ENCODE measurements around the gene PPP2R5D.
"Not testable (repeated sequence)": the region's sequence is repeated elsewhere in the genome, so short reads cannot be mapped to it uniquely, and the experiment has no call there.

The PPP2R5D gene

GRCh38 chr6:42947950-42948349 is 36.4 kb upstream of the PPP2R5D start:
- Histone ChIP-seq H3K9me3 (ENCODE audit: control insufficient read depth in 2 of 2, low read length in 2 of 2) (no peaks in the 10 kb centered on the region), H3K4me1 (ENCODE audit: control insufficient read depth, insufficient read depth, low read length) (no peaks in the 10 kb centered on the region), H3K4me3 (ENCODE audit: low read length in 2 of 2) (no peak overlapping the region), H3K27ac (ENCODE audit: low read length) (no peak overlapping the region), H3K36me3 (ENCODE audit: control insufficient read depth in 2 of 2, insufficient read depth in 2 of 2, low read length in 2 of 2) (peaks cover 0 to 4% of the 10 kb centered on the region in 2 donors), H3K9ac (ENCODE audit: low read length in 2 of 2) (no peak overlapping the region), H3K27me3 (ENCODE audit: control insufficient read depth in 1 of 2, insufficient read depth in 2 of 2, low read length in 2 of 2) (no peaks in the 10 kb centered on the region)

GRCh38 chr6:42952389-42952788 is 32.0 kb upstream of the PPP2R5D start:
- H3K27ac ChIP-seq (ENCODE audit: low read length), result no peak overlapping the region
- no peaks in the 10 kb centered on the region for H3K9me3 ChIP-seq (ENCODE audit: control insufficient read depth in 2 of 2, low read length in 2 of 2)
- no peak overlapping the region for H3K4me3 ChIP-seq (ENCODE audit: low read length in 2 of 2)
- no peaks in the 10 kb centered on the region for H3K36me3 ChIP-seq (ENCODE audit: control insufficient read depth in 2 of 2, insufficient read depth in 2 of 2, low read length in 2 of 2)
- no peaks in the 10 kb centered on the region for H3K4me1 ChIP-seq (ENCODE audit: control insufficient read depth, insufficient read depth, low read length)
- no peak overlapping the region for H3K9ac ChIP-seq (ENCODE audit: low read length in 2 of 2)
- no peaks in the 10 kb centered on the region for H3K27me3 ChIP-seq (ENCODE audit: control insufficient read depth in 1 of 2, insufficient read depth in 2 of 2, low read length in 2 of 2)

- H3K27me3 ChIP-seq (ENCODE audit: control insufficient read depth in 1 of 2, insufficient read depth in 2 of 2, low read length in 2 of 2); H3K9ac ChIP-seq (ENCODE audit: low read length in 2 of 2); H3K27ac ChIP-seq (ENCODE audit: low read length); H3K4me3 ChIP-seq (ENCODE audit: low read length in 2 of 2); H3K9me3 ChIP-seq (ENCODE audit: control insufficient read depth in 2 of 2, low read length in 2 of 2); H3K36me3 ChIP-seq (ENCODE audit: control insufficient read depth in 2 of 2, insufficient read depth in 2 of 2, low read length in 2 of 2); H3K4me1 ChIP-seq (ENCODE audit: control insufficient read depth, insufficient read depth, low read length): not testable (repeated sequence)
These were observed 30.0 kb upstream of the PPP2R5D start for GRCh38 chr6:42954405-42954804.

GRCh38 chr6:42958125-42958524 is 26.2 kb upstream of the PPP2R5D start:
- no peak overlapping the region for H3K27ac ChIP-seq (ENCODE audit: low read length)
- H3K9ac ChIP-seq (ENCODE audit: low read length in 2 of 2), result no peak overlapping the region
- H3K27me3 ChIP-seq (ENCODE audit: control insufficient read depth in 1 of 2, insufficient read depth in 2 of 2, low read length in 2 of 2), result no peaks in the 10 kb centered on the region
- H3K4me1 ChIP-seq (ENCODE audit: control insufficient read depth, insufficient read depth, low read length), result peaks cover 13% of the 10 kb centered on the region
- no peak overlapping the region for H3K4me3 ChIP-seq (ENCODE audit: low read length in 2 of 2)
- H3K9me3 ChIP-seq (ENCODE audit: control insufficient read depth in 2 of 2, low read length in 2 of 2), result no peaks in the 10 kb centered on the region
- peaks cover 0 to 3% of the 10 kb centered on the region in 2 donors for H3K36me3 ChIP-seq (ENCODE audit: control insufficient read depth in 2 of 2, insufficient read depth in 2 of 2, low read length in 2 of 2)

- Histone ChIP-seq H3K9ac (ENCODE audit: low read length in 2 of 2) (no peak overlapping the region), H3K4me1 (ENCODE audit: control insufficient read depth, insufficient read depth, low read length) (peaks cover 16% of the 10 kb centered on the region), H3K9me3 (ENCODE audit: control insufficient read depth in 2 of 2, low read length in 2 of 2) (no peaks in the 10 kb centered on the region), H3K4me3 (ENCODE audit: low read length in 2 of 2) (peak overlapping the region; percentile 62 to 76), H3K36me3 (ENCODE audit: control insufficient read depth in 2 of 2, insufficient read depth in 2 of 2, low read length in 2 of 2) (peaks cover 5 to 8% of the 10 kb centered on the region in 2 donors), H3K27me3 (ENCODE audit: control insufficient read depth in 1 of 2, insufficient read depth in 2 of 2, low read length in 2 of 2) (no peaks in the 10 kb centered on the region), H3K27ac (ENCODE audit: low read length) (no peak overlapping the region)
These were observed 24.5 kb upstream of the PPP2R5D start for GRCh38 chr6:42959917-42960242.

GRCh38 chr6:42960243-42961019 is 23.9 kb upstream of the PPP2R5D start, which contains the start of gene GNMT:
GNMT (plus strand) TSS chr6:42960754; CDS start chr6:42960768, 14 bp downstream.
- H3K9ac ChIP-seq (ENCODE audit: low read length in 2 of 2), result peak within 1 kb of the TSS in 1 of 2 donors; percentile 53
- no peak within 1 kb of the TSS for H3K27ac ChIP-seq (ENCODE audit: low read length)
- H3K4me1 ChIP-seq (ENCODE audit: control insufficient read depth, insufficient read depth, low read length), result peaks cover 16% of the 10 kb centered on the region
- peak within 1 kb of the TSS; percentile 62 to 76 for H3K4me3 ChIP-seq (ENCODE audit: low read length in 2 of 2)
- H3K36me3 ChIP-seq (ENCODE audit: control insufficient read depth in 2 of 2, insufficient read depth in 2 of 2, low read length in 2 of 2), result peaks cover 6 to 12% of the 10 kb centered on the region in 2 donors
- H3K27me3 ChIP-seq (ENCODE audit: control insufficient read depth in 1 of 2, insufficient read depth in 2 of 2, low read length in 2 of 2), result no peaks in the 10 kb centered on the region
- H3K9me3 ChIP-seq (ENCODE audit: control insufficient read depth in 2 of 2, low read length in 2 of 2), result no peaks in the 10 kb centered on the region

- Histone ChIP-seq H3K9ac (ENCODE audit: low read length in 2 of 2) (no peak overlapping the region), H3K36me3 (ENCODE audit: control insufficient read depth in 2 of 2, insufficient read depth in 2 of 2, low read length in 2 of 2) (peaks cover 10 to 13% of the 10 kb centered on the region in 2 donors), H3K9me3 (ENCODE audit: control insufficient read depth in 2 of 2, low read length in 2 of 2) (no peaks in the 10 kb centered on the region), H3K4me1 (ENCODE audit: control insufficient read depth, insufficient read depth, low read length) (peaks cover 16% of the 10 kb centered on the region), H3K27ac (ENCODE audit: low read length) (no peak overlapping the region), H3K4me3 (ENCODE audit: low read length in 2 of 2) (peak overlapping the region; percentile 62 to 76), H3K27me3 (ENCODE audit: control insufficient read depth in 1 of 2, insufficient read depth in 2 of 2, low read length in 2 of 2) (no peaks in the 10 kb centered on the region)
These were observed 23.3 kb upstream of the PPP2R5D start for GRCh38 chr6:42961020-42961470.

- Histone ChIP-seq H3K27ac (ENCODE audit: low read length) (no peak overlapping the region), H3K27me3 (ENCODE audit: control insufficient read depth in 1 of 2, insufficient read depth in 2 of 2, low read length in 2 of 2) (no peaks in the 10 kb centered on the region), H3K4me3 (ENCODE audit: low read length in 2 of 2) (no peak overlapping the region), H3K36me3 (ENCODE audit: control insufficient read depth in 2 of 2, insufficient read depth in 2 of 2, low read length in 2 of 2) (peaks cover 11 to 20% of the 10 kb centered on the region in 2 donors), H3K9ac (ENCODE audit: low read length in 2 of 2) (no peak overlapping the region), H3K4me1 (ENCODE audit: control insufficient read depth, insufficient read depth, low read length) (peaks cover 16% of the 10 kb centered on the region), H3K9me3 (ENCODE audit: control insufficient read depth in 2 of 2, low read length in 2 of 2) (no peaks in the 10 kb centered on the region)
These were observed 22.3 kb upstream of the PPP2R5D start for GRCh38 chr6:42962096-42962495.

GRCh38 chr6:42962502-42963178 is 21.7 kb upstream of the PPP2R5D start:
- Histone ChIP-seq H3K27ac (ENCODE audit: low read length) (no peak overlapping the region), H3K9ac (ENCODE audit: low read length in 2 of 2) (no peak overlapping the region), H3K4me3 (ENCODE audit: low read length in 2 of 2) (no peak overlapping the region), H3K9me3 (ENCODE audit: control insufficient read depth in 2 of 2, low read length in 2 of 2) (no peaks in the 10 kb centered on the region), H3K27me3 (ENCODE audit: control insufficient read depth in 1 of 2, insufficient read depth in 2 of 2, low read length in 2 of 2) (no peaks in the 10 kb centered on the region), H3K36me3 (ENCODE audit: control insufficient read depth in 2 of 2, insufficient read depth in 2 of 2, low read length in 2 of 2) (peaks cover 15 to 25% of the 10 kb centered on the region in 2 donors), H3K4me1 (ENCODE audit: control insufficient read depth, insufficient read depth, low read length) (peaks cover 16% of the 10 kb centered on the region)

- H3K4me1 ChIP-seq (ENCODE audit: control insufficient read depth, insufficient read depth, low read length), result peaks cover 16% of the 10 kb centered on the region
- peaks cover 15 to 26% of the 10 kb centered on the region in 2 donors for H3K36me3 ChIP-seq (ENCODE audit: control insufficient read depth in 2 of 2, insufficient read depth in 2 of 2, low read length in 2 of 2)
- no peak overlapping the region for H3K4me3 ChIP-seq (ENCODE audit: low read length in 2 of 2)
- no peaks in the 10 kb centered on the region for H3K9me3 ChIP-seq (ENCODE audit: control insufficient read depth in 2 of 2, low read length in 2 of 2)
- no peak overlapping the region for H3K9ac ChIP-seq (ENCODE audit: low read length in 2 of 2)
- H3K27me3 ChIP-seq (ENCODE audit: control insufficient read depth in 1 of 2, insufficient read depth in 2 of 2, low read length in 2 of 2), result no peaks in the 10 kb centered on the region
- H3K27ac ChIP-seq (ENCODE audit: low read length), result no peak overlapping the region
These were observed 21.1 kb upstream of the PPP2R5D start for GRCh38 chr6:42963179-42963854.

Measured in stomach smooth muscle (tissue), 2 donors.